HG03066 (cell line): ENCODE data around the gene SP8.
"Not testable (repeated sequence)": the region's sequence is repeated elsewhere in the genome, so short reads cannot be mapped to it uniquely, and the experiment has no call there.

Experiments
- ATAC-seq: cut with Tn5 transposase; IDR thresholded peaks from one replicate; pipeline ENCODE4 v1.9.1; 2021; ENCODE audit warnings: low read depth; ENCODE audit not compliant: unreplicated experiment

Gene SP8

DNA sequence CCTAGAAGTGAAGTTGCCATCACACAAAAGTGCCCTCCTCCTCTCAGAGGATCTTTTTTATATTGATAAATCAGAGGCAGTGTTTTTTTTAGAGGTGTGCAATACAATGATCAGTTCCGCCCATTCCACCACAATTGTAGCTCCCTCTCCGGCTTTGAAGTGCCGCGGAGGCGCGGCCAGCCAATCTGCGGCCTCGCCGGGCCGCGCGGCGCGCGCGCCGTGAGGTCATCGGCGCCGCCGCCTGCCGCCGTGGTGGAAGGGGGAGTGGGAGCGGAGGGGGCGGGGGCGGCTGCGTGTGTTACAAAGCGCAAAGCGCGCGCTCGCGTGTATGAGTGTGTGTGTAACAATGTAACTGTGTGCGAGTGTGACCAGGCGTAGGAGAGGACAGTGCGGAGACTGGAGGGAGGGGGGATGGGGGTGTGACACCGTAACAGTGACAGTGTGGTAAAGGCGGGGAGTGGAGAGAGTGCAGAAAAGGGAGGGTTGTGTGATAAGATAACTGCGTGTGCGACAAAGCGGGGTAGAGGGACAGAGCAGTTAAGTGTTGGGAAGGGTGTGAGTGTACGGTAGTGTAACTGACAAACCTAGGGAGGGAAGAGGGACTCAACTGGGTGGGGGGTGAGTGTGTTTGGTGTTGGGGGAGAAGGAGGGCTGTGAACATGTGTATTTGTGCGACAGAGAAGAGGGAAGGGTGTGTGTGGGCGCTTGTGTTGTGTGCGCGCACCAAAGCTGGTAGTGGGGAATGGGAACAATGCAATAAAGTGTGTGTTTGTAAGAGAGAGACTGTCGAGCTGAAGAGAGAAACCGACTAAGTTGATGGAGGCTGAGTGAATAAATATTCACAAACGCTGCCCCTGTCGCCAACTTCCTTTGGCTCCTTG lies at the start of gene SP8:
Gene SP8, minus strand, starts transcription at position 108 of the 881 bp plus-strand sequence. Its CDS starts 88 bp downstream, at position 20.
- no peak for ATAC-seq

DNA sequence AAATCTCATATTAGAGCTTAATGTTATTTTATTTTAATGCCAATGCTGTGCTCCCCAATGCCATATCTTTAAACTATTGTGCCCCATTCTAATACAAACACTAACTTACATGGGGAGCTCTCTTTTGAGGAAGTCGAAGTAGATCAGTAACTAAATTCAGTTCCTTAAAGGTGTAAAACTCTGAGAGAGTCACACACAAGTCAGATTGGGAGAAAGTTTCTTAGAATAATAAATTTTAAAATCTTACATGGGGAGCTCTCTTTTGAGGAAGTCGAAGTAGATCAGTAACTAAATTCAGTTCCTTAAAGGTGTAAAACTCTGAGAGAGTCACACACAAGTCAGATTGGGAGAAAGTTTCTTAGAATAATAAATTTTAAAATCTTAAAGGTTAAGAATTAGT lies 49.7 kb upstream of the SP8 start:
- ATAC-seq: not testable (repeated sequence)

- no peak for ATAC-seq
Observed at GRCh38 chr7:20835111-20835750, 48.5 kb upstream of the SP8 start.

GRCh38 chr7:20834656-20835055 lies 48.0 kb upstream of the SP8 start:
- no peak for ATAC-seq

GRCh38 chr7:20831956-20832355 lies 45.3 kb upstream of the SP8 start:
- ATAC-seq: no peak

DNA sequence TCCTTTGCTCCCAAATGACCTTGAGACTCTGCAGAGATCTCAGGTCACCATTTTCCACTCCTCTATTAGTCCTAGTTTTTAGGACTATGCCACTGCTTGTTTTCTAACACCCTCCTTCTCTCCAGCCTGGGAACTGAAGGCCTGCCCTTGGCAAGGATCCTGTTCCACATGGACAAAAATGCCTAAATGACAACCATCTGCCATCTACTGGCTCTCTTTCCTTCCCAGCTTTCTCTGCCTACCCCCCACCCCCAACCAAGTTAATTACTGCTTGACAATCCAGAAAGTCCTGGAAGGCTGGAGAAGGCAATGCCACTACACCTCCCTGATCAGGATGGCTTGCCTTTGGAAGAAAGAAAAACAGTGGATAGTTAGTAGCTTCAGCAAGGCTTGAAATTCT lies 44.8 kb upstream of the SP8 start:
- ATAC-seq: no peak

- ATAC-seq: no peak
Observed at GRCh38 chr7:20828947-20829346, 42.3 kb upstream of the SP8 start.

DNA sequence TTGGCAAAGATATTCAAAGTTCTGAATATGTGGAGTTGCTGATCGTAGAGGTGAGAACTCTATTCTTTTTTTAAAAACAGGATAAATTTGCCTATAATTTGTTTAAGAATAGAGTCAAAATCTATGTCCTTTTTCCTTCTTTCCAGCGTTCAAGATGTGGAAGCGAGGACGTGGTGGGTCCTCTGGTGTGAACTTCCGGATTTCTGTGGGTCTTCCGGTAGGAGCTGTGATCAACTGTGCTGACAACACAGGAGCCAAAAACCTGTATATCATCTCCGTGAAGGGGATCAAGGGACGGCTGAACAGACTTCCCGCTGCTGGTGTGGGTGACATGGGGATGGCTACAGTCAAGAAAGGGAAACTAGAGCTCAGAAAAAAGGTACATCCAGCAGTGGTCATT lies 40.5 kb upstream of the SP8 start:
- ATAC-seq: no peak

DNA sequence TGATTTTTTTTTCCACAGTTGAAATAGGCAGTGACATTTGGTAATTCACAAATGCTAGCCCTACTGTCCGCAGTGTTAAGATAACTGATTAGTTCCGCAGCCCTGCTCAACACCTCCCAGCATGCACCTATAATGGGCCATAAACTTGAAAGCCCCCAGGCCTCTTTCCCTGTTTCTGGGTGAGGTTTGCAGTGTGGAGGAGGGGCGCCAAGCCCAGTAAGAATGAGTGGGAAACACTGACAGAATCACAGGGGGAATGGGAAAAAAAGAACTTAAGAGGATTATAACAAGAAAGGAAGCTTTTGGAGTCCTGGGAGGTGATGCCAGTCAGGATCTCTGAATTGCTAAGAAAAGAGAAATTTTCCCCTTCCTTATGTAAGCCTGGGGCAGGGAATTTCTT lies 39.6 kb upstream of the SP8 start:
- ATAC-seq: no peak

DNA sequence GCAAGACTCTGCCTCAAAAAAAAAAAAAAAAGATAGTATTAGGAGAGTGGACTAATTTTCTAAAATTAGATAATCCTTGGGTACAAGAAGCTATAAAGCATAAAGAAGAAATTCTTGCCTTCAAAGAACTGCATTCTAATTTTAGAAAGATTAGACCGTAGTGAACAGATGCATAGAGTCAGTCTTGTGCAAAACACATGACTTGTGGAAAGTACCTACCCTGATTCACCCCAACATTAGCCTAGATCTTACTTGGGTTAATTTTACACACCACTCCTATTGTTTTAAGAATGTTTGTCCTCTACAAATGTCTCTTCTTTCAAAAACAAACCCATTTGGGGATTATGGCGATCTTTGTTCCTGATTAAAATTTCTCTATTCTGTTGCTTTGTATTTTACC lies 38.9 kb upstream of the SP8 start:
- no peak for ATAC-seq

DNA sequence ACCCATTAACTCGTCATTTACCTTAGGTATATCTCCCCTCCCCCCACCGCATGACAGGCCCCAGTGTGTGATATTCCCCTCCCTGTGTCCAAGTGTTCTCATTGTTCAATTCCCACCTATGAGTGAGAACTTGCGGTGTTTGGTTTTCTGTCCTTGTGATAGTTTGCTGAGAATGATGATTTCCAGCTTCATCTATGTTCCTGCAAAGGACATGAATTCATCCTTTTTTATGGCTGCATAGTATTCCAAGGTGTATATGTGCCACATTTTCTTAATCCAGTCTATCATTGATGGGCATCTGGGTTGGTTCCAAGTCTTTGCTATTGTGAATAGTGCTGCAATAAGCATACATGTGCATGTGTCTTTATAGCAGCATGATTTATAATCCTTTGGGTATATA lies 34.7 kb upstream of the SP8 start:
- not testable (repeated sequence) for ATAC-seq

GRCh38 chr7:20816372-20816959 lies 29.8 kb upstream of the SP8 start:
- ATAC-seq: no peak

- ATAC-seq: no peak
Observed at GRCh38 chr7:20804345-20804744, 17.7 kb upstream of the SP8 start.

DNA sequence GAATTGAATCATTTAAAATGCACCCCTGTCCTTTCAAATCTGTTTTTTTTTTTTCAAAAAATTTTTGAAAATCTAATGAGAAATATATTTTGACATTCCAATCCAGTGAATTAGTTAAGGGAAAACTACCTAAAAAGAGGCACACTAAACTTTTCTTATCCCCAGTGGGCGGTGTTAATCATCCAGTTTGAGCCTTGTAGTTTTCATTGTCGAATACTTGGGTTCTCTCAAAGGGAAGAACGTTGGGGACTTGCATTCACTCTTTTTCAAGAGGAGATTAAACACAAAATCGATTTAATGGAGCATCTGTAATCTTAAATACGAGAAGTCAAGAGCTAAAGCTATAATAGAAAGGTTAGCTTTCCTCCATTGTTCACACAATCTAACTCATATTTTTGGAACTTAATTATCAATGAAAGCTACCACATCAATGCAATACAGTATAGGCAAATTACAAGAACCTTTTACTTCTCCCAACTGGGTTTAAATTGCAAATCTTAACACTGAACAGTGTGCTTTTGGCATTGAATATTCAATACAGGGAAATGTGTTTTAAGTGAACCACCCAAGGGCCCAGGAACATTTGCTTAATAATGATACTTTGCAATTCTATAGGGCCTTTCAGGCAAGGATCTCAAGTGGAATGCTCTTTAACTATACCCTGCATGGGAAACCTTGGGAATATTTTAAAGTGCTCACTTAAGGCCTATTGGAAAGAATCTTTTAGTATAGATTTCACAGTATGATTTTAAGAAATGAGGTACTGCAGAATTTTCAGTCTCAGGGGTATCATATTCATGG lies 13.1 kb upstream of the SP8 start:
- ATAC-seq: no peak

DNA sequence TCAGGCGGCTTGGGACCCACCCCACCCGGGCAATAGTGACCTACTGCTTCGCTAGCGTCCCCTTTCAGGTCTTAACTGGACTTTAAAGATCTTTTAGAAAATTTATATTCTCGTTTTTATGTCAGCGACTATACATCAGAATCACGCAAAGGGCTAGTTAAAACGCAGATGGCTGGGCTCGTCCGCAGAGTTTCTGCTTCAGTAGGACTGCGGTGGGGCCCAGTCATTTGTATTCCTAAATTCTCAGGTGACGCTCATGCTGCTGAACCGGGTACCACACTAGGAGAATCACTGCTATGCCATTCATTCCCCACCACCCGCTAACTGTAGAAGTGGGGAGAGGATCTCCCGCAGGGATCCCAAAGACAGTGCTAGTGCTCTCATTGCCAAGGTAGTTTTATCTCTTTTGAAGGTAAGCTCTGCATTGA lies 12.0 kb upstream of the SP8 start:
- ATAC-seq: no peak

GRCh38 chr7:20798081-20798693 lies 11.5 kb upstream of the SP8 start:
- ATAC-seq: peak; percentile 79

DNA sequence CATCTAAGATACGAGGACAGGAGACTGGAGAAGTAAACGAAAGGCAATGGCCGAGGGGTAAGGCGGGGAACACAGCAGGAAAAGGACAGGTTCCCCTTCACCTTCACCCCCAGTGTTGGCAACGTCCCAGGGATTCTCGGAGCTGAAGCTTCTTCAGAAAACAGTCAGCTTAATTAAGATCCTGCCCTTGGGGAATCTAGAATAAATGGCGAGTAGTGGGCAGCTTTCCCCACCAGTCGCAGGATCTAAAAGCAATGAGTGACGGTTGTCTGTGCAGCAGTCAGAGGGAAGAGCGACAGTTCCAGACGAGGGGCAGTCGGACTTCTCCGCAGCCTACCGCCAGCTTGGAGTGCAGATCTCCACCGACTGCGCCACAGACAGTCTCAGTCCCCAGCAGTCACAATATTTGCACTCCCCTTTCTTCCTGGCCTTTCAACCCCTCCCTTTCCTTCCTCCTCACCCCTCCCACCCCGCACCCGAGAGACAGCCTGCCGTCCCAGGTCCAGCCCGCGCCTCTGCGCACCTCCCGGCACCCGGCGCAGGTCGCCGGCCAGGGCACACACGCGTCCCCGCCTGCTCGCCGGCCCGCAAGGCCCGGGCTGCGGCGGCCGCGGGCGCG lies 10.9 kb upstream of the SP8 start:
- peak; percentile 49 for ATAC-seq

DNA sequence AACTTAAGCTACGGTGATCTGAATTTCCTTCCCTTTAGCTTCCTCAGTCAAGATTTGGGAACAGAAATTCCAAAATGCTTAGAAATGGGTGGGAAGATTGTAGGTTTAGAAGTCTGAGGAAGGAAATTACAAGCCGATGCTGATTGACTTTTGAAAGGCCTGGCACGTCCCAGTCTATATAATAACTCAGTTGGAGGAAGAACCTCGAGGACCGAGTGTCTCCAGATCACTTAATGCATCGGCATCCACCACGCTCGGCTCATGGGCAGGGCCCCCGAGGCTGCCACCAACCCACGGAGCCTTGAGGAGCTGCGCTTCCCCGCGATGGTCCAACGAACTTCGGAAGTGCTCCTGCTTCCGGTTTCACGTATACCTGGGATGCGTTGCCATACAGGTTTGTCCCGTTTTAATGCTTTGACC lies 10.4 kb upstream of the SP8 start:
- ATAC-seq: no peak

GRCh38 chr7:20796500-20796899 lies 9.8 kb upstream of the SP8 start:
- ATAC-seq: no peak

GRCh38 chr7:20795881-20796280 lies 9.2 kb upstream of the SP8 start:
- ATAC-seq: no peak
